ENCODE measurements around the gene MLKL. TPM values are rescaled to one million over a fixed set of nuclear protein-coding genes. Genes with fewer than 3 reads are reported as not detected.

The MLKL gene
- total RNA-seq, 3 donors from 2014 or later, result 13.3 to 22.6 (median 14.9) TPM

DNA sequence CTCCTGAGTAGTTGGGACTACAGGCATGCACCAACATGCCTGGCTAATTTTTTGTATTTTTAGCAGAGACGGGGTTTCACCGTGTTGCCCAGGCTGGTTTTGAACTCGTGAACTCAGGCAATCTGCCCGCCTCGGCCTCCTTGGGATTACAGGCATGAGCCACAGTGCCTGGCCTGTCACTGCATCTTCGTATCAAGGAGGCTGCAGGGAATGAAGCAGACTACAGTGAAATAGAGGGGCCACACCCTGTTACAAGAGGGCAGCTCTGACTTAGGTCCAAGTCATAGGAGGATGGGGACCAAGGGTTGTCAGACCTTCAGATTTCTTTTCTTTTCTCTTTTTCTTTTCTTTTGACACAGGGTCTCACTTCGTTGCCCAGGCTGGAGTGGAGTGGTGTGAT, 45.3 kb upstream of the MLKL start:
- intact Hi-C loops (cut with DNase I; ENCODE audit: low total_unique reads), result no loop called here
- H3K27me3 ChIP-seq, result no peaks in the 10 kb centered on the region
- no peak for DNase-seq (ENCODE audit: low spot score in 2 of 2)
- H3K4me1 ChIP-seq, result peaks cover 0 to 3% of the 10 kb centered on the region in 2 donors
- TF ChIP-seq POLR2AphosphoS5 (IDR thresholded peaks at IDR 0.05), result no peak
- TF ChIP-seq, protein P1, sequence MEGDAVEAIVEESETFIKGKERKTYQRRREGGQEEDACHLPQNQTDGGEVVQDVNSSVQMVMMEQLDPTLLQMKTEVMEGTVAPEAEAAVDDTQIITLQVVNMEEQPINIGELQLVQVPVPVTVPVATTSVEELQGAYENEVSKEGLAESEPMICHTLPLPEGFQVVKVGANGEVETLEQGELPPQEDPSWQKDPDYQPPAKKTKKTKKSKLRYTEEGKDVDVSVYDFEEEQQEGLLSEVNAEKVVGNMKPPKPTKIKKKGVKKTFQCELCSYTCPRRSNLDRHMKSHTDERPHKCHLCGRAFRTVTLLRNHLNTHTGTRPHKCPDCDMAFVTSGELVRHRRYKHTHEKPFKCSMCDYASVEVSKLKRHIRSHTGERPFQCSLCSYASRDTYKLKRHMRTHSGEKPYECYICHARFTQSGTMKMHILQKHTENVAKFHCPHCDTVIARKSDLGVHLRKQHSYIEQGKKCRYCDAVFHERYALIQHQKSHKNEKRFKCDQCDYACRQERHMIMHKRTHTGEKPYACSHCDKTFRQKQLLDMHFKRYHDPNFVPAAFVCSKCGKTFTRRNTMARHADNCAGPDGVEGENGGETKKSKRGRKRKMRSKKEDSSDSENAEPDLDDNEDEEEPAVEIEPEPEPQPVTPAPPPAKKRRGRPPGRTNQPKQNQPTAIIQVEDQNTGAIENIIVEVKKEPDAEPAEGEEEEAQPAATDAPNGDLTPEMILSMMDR (IDR thresholded peaks at IDR 0.05), result no peak
- no peak for TF ChIP-seq POLR2A (IDR thresholded peaks at IDR 0.05)
- H3K27ac ChIP-seq, result no peak overlapping the region
- H3K9me3 ChIP-seq, result no peaks in the 10 kb centered on the region
- no peaks in the 10 kb centered on the region for H3K36me3 ChIP-seq
- H3K4me3 ChIP-seq, result no peak overlapping the region

DNA sequence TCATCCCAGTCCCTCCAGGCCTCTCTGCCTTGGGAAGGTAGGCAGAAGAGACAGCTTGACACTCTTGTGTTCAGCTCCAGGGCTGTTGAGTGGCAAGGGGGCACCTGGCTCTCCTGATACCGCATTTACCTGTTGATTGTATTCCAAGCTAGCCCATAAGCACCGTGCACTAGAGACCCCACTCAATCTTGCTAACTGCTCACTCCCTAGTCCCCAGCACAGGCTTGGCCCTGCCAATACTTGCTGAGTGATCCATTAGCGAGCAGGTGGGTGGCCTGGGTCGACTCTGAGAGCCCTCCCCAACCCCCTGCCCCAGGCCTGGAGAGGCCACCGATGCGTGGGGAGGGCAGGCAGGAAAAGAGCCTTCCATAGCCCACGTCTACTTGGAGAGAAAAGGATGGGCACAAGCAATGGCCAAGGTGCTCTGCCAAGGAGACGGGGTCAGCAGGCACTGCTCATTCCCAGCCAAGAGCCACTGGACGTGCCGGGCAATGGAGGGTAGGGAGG, 44.5 kb upstream of the MLKL start:
- Histone ChIP-seq H3K4me1 (peaks cover 0 to 3% of the 10 kb centered on the region in 2 donors), H3K27me3 (no peaks in the 10 kb centered on the region), H3K27ac (no peak overlapping the region), H3K4me3 (no peak overlapping the region), H3K36me3 (no peaks in the 10 kb centered on the region), H3K9me3 (no peaks in the 10 kb centered on the region)
- DNase-seq (ENCODE audit: low spot score in 2 of 2), result no peak
- intact Hi-C loops (cut with DNase I; ENCODE audit: low total_unique reads), result no loop called here
- TF ChIP-seq POLR2A (IDR thresholded peaks at IDR 0.05), result no peak
- TF ChIP-seq POLR2AphosphoS5 (IDR thresholded peaks at IDR 0.05), result no peak
- TF ChIP-seq, protein P1 (IDR thresholded peaks at IDR 0.05), result no peak

DNA sequence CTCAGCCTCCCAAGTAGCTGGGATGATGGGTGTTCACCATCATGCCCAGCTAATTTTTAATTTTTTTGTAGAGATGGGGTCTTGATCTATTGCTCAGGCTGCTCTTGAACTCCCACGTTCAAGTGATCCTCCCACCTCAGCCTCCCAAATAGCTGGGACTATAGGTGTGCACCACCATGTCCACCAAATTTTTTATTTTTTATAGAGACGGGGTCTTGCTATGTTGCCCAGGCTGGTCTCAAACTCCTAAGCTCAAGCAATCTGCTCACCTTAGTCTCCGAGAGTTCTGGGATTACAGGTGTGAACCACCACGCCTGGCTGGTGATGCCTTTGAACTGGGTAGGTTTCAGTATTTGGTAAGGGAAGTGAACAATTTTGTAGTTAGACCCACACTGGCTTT, 43.9 kb upstream of the MLKL start:
- Histone ChIP-seq H3K4me1 (peaks cover 0 to 3% of the 10 kb centered on the region in 2 donors), H3K27ac (no peak overlapping the region), H3K9me3 (no peaks in the 10 kb centered on the region), H3K36me3 (no peaks in the 10 kb centered on the region), H3K27me3 (no peaks in the 10 kb centered on the region), H3K4me3 (no peak overlapping the region)
- DNase-seq (ENCODE audit: low spot score in 2 of 2), result no peak
- TF ChIP-seq POLR2A (IDR thresholded peaks at IDR 0.05), result no peak
- intact Hi-C loops (cut with DNase I; ENCODE audit: low total_unique reads), result no loop called here

DNA sequence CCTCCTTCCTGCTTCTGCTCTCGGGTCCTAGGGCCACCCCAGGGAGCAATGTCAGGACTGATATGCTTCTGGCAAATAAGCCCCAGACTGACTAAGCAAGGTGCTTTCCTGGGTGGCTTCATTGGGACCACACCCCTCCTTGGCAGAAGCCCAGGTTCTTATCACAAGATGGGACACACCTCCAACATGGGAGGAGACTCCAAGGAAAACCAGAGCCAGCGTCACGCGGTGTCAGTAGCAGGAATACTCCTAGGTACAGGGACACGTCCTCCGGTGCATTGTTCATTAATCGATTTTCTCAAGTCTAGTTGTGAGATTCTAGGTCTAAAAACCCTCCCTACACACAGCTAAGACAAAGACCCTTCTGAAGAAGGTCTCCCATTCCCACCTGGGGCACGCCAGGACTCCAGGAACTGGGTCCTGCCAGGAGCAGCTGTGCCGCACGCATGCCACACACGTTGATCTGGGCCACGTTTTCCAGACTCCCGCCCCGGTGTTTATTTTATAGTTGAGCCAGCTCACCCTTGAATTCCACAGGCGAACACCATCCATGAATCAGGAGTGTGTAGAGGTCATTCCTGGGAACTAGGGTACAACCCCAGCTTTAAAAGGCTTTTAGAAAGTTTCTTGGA, 43.1 kb upstream of the MLKL start:
- H3K27ac ChIP-seq, result peak overlapping the region; percentile 26 to 52
- no peaks in the 10 kb centered on the region for H3K27me3 ChIP-seq
- no peaks in the 10 kb centered on the region for H3K9me3 ChIP-seq
- TF ChIP-seq POLR2AphosphoS5 (IDR thresholded peaks at IDR 0.05) (no peak), POLR2A (IDR thresholded peaks at IDR 0.05) (no peak)
- TF ChIP-seq, protein P1 (IDR thresholded peaks at IDR 0.05), result no peak
- intact Hi-C loops (cut with DNase I; ENCODE audit: low total_unique reads), result no loop called here
- peaks cover 0 to 3% of the 10 kb centered on the region in 2 donors for H3K4me1 ChIP-seq
- H3K4me3 ChIP-seq, result peak overlapping the region in 1 of 3 donors; percentile 35
- peak in 1 of 2 donors; percentile 35 for DNase-seq (ENCODE audit: low spot score in 2 of 2)
- no peaks in the 10 kb centered on the region for H3K36me3 ChIP-seq

DNA sequence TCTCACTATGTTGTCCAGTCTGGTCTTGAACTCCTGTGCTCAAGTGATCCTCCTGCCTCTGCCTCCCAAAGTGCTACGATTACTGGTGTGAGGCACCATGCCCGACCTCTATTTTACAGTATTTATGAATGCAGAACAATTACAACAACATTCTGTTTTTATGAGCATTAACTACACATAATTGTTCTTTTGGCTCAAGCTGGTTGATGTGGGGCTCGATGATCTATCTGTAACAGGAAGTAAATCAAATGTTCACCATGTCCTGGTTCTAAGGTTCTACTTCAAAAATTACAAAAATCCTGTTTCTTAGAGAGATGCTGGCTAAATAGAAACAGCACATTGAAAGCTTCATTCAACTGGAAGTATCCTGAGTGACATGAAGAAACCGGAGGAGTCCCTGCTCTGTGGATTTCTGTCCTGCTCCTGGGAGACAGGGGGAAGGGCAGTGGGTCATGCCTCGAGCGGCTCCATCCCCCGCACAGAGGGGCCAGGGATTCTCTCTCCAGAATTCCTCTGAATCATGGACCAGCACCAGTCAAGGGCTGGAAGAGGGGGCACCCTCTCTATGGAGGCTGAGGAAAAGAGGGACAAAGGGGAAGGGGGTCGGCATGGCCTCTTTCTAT, 42.5 kb upstream of the MLKL start:
- no peak for DNase-seq (ENCODE audit: low spot score in 2 of 2)
- Histone ChIP-seq H3K27ac (peak overlapping the region; percentile 26 to 52), H3K27me3 (no peaks in the 10 kb centered on the region), H3K36me3 (no peaks in the 10 kb centered on the region), H3K4me3 (no peak overlapping the region), H3K4me1 (peaks cover 0 to 3% of the 10 kb centered on the region in 2 donors), H3K9me3 (no peaks in the 10 kb centered on the region)
- intact Hi-C loops (cut with DNase I; ENCODE audit: low total_unique reads), result no loop called here
- TF ChIP-seq, protein P1 (IDR thresholded peaks at IDR 0.05), result no peak
- TF ChIP-seq POLR2AphosphoS5 (IDR thresholded peaks at IDR 0.05) (no peak), POLR2A (IDR thresholded peaks at IDR 0.05) (no peak)

Measured in breast epithelium (tissue), 4 donors.